HuH-7 (cell line): ENCODE data around the gene CTTNBP2NL.
"Not testable (repeated sequence)": the region's sequence is repeated elsewhere in the genome, so short reads cannot be mapped to it uniquely, and the experiment has no call there.

Source experiments
- DNase-seq: peaks from one replicate; pipeline ENCODE4 v3.0.0; 2011; ENCODE audit warnings: low spot score

CTTNBP2NL gene

DNA sequence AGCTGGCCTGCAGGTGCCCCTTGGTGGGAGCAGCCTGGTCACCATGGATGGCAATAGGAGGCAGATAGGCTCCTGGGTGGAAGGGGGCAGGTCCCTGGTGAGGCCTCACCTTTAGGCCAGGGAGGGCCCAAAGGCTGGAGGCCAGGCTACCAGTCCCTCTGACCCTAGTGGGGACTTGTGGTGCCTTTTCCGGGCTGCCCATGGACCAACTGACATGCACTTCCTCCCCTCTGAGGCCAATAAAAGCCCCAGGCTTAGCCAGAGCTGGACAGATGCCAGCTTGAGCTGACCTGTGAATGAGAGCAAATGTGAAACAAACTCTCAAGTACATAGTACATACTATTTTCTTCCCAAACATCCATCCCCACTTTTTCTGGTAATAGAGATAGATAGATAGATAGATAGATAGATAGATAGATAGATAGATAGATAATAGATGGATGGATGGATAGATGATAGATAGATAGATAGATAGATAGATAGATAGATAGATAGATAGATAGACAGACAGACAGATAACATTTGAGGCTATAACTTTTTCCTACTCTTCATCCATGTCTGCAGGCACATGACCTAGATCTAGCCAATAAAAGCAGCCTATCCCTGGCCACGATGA, 9.2 kb upstream of the CTTNBP2NL start:
- DNase-seq, result no peak

DNA sequence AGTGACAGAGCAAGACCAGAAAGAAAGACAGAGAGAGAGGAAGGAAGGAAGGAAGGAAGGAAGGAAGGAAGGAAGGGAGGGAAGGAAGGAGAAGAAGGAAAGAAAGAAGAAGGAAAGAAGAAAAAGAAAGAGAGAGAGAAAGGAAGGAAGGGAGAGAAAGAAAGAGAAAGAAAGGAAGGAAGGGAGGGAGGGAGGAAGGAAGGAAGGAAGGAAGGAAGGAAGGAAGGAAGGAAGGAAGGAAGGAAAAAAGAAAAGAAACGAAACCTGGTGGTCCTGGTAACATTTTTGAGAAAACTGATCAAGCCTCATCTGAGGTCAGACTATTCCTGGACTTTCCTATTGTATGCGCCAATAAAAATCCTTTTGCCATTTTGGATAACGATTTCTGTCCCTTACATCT, 8.2 kb upstream of the CTTNBP2NL start:
- no peak for DNase-seq

DNA sequence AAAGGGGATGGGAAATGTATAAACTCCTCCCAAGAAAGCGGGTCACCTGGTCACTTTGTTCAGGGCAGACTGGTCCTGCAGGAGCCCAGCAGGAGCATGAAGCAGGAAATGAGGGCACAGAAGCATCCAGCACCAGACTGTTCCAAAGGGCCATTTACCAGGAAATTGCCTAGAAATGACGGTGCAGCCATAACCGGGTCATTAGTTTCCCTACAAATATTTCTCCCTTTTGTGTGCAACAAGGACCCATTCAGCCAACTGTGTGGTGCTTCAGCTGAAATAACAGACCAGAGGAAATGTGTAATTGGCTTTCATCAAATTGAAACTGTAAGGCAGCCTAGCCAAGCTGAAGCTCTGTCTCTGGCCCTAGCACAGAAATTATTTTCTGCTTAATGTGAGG, 7.6 kb upstream of the CTTNBP2NL start:
- no peak for DNase-seq

DNA sequence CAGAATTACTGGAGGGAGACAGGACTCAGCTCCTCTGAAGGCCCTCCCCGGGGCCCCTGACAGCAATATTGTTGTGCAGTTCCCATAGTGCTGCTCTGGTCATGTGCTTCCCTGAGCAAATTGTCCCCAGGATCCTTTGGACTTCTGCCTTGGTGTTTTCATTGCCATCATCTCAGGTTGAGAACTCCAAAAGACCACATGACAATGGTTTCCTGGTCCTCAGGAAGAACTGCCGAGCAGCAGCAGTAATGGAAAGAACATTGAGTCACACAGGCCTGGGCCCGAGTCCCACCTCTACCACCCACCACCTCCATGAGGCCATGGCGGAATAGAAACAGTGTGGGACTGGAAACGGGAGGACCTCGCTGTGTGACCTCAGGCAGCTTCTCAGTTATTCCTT, 6.3 kb upstream of the CTTNBP2NL start:
- DNase-seq, result no peak

DNA sequence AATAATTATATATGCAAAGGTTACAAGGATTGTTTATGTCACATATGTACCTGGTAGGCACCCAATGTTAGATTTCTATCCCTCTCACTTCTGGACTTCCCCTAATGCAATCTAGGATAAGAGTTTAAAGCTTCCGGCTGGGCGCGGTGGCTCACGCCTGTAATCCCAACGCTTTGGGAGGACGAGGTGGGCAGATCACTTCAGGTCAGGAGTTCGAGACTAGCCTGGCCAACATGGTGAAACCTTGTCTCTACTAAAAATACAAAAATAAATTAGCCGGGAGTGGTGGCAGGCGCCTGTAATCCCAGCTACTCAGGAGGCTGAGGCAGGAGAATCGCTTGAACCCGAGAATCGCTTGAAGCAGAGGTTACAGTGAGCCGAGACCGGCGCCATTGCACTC, 5.7 kb upstream of the CTTNBP2NL start:
- not testable (repeated sequence) for DNase-seq

DNA sequence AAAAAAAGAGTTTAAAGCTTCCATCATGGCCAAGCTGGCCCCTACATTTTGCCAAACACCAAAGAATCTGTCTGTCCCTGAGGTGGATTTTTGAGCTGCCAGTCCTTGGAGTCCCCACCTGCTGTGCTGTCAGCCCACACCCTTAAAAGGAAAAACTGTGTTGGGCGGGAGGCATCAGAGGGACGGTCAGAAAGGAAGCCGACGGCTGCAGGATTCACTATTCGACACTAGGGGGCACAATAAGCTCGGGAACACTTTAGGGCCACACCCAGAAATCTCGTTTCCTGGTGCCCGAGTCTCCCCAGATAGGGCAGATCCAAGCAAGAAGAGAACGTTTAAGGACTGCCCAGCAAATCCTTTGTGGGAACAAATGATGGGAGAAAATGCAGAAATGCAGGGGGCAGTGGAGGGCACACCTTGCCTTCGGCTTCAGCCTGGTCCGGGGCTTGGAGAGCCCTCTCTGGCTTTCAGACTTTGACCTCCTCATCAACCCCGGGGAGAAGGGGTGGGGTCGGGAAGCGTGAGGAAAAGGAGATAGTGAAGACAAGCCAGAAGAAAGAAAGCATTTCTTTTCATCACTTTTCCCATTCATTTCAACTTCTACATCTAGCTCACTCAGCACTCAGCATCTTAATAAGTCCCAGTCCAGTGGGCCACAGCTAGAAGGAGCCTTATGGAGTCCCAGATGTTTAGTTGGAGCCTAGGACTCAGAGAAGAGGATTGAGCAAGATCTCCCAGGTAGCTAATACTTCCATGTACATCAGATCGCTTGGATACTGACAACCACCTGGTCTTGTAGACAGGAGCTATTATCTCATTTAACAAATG, 5.0 kb upstream of the CTTNBP2NL start:
- peak; percentile 80 for DNase-seq

DNA sequence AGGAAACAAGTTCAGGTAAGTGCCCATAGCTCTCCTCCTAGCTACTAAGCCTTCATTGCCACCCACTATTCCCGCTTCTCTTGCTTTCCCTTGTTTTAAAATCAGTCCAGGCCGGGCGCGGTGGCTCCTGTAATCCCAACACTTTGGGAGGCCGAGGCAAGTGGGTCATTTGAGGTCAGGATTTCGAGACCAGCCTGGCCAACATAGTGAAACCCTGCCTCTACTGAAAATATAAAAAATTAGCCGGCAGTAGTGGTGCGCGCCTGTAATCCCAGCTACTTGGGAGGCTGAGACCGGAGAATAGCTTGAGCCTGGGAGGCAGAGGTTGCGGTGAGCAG, 4.4 kb upstream of the CTTNBP2NL start:
- DNase-seq, result no peak

DNA sequence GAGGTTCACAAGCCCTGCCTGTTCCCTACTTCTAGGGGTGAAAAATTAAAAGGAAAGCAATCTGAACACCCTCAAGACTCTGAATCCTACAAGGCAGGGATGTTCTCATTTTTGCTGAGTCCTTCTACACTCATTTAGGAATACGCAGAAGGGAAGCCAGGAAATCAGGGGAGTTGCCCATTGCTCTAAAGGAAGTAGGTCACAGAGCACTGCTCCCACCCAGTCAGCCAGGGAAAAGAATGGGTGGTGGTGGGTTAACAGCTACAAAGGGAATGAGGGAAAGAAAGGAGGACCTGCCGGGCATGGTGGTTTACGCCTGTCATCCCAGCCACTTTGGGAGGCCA, 2.4 kb upstream of the CTTNBP2NL start:
- DNase-seq, result no peak

DNA sequence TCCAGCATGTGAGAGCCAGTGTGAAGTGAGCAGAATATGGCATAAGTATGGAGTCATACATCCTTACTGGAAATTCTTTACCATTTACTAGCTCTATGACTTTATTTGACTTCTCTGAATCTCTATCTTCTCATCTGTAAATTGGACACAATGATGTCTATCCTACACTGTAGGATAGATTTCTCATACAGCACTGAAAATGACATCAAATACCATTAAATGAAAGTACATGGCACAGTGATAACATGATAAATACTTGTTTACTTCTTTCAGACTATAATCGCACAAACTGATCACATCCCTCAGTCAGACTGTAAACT, 1.3 kb upstream of the CTTNBP2NL start:
- DNase-seq, result no peak

DNA sequence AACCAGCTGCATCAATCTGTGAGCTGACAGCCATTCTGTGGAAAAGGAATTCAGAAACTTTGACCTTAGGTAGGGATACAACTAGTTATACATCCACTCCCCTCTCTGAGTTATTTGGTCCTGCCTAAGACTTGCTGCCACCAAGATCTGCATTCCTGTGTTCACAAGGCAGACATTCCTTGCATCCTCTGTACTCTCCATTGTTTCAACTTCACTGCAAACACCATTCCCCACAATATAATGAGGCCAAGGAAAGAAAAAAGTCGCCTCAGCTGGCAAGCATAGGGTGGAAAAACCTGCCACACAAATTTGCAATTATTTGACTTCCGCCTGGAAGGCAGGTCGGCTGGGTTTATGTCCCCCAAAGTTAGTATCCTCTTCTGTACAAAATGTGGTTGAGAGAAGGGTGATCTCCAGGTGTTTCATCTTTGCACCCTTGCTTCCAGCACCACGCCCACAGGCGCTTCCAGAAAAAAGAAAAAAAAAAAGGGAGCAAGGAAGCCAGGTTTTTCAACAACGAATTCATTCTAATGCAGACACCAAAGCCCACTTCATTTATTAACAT, 676 bp upstream of the CTTNBP2NL start:
- no peak for DNase-seq

DNA sequence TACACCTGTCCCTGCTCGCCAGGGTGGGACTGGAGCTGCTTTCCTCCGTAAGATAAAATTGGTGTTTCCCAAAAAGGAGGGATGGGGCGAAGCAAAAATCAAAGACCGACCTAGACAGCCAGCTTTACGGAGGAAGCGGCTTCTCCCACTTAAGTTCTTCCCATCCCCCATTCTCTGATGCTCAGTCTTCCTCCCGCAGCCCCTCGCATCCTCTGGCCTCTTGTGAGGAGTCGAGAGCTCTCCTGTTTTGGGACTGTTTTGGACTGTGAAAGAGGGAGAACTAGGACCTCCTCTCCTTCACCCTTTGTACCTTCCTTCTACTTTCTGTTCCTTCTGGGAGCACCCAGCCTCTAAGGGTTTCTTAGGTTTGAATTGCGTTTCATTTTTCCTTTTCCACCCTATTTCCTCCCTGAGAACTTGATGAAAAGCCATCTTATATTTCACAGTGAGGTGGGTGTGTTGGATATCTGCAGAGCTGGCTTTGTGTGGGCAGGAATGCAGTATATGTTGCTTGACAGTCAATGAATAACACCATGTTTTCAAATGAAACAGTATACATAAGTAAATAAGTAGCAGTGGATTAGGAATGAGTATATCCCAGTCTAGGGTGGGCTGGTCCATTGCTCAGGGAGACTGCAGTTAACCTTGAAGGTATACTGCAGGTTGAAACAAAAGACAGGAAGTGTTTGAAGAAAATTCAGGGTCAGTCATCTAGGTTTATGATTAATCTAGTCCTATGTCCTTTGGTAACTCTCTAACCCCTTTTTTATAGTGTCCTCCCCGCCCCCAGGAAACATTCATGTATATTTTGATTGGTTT, 848 bp downstream of the CTTNBP2NL start:
- DNase-seq, result no peak

DNA sequence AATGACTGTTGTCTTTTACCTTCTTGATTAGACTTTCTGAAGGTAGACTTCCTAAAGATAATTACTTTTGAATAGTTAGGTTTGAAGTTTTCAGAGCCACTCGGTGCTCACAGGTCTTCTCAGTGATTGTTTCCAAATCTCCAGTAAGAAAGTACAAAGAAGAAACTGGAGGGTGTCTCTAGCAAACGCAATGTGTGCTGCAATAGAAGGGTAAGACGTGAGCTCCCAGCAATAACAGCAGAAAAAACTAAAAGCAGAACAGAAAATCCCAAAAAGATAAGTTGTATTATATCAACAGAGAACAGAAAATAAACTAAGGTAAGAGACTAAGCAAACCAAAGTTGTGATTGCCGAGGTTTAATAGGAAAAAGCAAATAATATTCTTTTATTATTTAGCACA, 1.8 kb downstream of the CTTNBP2NL start:
- no peak for DNase-seq

DNA sequence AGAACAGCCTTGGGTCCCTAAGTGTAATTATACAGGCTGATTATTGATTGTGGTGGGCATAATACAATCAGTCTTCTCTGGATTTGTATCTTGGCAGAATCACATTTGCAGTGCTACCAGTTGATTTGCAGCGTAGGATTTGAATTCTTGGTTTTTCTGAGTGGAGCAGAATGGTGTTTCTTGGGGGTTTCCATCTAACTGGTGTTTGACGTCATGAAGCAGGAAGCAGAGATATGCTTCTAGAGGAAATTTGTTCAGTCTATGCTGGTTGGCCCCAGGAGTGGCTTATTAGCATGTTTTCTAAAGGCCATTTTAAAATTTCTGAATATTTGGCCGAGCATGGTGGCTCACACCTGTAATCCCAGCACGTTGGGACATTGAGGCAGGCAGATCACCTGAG, 3.4 kb downstream of the CTTNBP2NL start:
- no peak for DNase-seq

DNA sequence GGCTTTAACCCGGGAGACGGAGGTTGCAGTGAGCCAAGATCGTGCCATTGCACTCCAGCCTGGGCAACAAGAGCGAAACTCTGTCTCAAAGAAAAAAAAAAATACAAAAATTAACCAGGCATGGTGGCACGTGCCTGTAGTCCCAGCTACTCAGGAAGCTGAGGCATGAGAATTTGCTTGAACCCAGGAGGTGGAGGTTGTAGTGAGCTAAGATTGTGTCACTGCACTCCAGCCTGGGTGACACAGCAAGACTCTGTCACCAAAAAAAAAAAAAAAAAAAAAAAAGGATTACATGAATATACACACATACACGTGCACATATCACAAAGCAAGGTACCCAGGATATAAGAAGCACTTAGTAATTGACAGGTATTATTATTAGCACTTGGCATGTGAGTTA, 4.7 kb downstream of the CTTNBP2NL start:
- DNase-seq, result not testable (repeated sequence)

DNA sequence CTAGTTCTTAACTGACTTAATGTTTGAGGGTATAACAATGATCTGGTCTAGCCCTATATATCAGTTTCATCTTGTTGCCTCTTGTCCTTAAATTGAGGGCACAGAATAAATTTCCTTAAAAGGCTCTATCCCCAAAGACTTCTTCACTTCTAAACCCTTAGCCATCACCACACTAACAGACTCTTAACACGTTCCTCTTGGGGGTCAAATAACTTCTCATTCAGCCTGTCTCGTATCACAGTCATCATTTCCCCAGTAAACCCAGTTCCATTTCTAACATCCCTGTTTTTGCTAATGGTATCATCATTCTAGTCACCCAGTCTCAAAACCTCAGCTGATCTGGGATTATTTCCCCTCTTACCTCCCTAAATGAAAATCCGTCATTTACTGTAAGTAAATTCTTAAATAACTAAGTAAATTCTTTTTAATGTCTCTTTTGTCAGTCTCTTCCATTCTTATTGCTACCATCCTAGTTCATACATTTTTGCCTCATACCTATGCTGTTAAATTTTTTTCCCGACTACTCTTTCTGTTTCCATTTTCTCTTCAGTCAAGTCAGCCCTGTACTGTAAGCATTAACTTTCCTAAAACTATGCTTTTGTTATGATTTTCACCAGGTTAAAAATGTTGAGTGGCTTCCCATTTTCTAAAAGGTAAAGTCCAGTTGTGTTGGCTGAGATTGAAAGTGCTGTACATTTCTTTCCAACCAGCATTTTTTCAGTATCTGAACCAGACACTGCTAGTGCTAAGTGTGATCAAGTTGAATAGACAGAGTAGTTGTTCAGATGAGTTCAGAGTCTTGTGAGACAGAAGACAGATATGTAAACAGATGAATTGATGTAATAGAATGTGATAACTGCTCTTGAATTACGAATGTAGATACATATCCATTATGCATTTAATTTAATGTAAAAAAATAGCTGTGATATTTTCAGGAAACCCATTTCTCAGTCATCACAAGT, 6.9 kb downstream of the CTTNBP2NL start:
- DNase-seq, result no peak

DNA sequence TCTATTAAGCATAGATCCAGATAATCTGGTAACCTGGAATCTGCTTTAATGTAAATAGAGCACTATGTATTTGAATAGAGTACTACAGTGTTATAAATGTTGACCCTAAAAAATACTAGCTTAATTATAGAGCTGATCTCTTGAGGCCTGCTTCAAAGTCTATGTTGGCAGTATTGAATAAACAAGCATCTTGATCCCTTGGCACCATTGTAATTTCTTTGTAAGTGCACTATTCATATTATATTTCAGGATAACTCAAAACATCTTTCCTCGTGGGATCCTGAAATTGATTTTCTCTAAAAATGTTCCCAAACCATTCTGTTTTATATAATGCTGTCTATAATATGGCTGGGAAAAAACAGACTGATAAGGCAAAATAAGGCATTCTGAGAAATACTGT, 10.8 kb downstream of the CTTNBP2NL start:
- no peak for DNase-seq

DNA sequence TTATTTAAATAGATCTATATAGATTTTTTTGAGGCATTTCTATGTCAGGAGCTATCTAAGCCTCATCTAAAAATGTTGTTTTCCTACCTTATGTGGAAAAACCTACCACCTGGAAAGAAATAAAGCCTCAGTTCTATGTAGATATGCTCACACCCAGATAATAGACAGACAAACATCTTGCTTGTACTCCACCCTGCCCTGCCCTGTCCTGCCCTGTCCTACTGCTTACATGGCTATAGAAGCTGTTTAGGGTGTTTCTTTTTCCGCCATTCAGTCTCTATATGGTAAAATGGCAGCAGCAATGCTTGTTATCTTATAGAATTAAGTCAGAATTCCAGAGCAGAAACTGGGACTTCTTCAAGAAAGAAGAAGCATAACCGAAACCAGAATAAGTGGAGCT, 13.4 kb downstream of the CTTNBP2NL start:
- DNase-seq, result no peak

DNA sequence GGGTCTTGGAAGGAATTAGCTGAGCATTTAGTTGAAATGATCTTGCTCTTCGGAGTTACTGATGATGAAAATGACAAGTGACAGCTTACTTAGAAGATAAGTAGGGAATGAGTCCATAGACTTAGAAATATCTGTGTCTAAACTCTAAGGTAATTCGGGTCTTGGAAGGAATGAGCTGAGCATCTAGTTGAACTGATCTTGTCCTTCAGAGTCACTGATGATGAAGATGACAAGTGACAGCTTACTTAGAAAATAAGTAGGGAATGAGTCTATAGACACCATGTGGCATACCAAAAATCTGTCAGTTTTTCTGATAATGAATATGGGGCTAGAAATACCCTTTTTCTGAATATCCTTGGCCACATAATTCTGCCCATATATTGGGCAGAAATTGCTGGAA, 14.7 kb downstream of the CTTNBP2NL start:
- DNase-seq, result no peak

DNA sequence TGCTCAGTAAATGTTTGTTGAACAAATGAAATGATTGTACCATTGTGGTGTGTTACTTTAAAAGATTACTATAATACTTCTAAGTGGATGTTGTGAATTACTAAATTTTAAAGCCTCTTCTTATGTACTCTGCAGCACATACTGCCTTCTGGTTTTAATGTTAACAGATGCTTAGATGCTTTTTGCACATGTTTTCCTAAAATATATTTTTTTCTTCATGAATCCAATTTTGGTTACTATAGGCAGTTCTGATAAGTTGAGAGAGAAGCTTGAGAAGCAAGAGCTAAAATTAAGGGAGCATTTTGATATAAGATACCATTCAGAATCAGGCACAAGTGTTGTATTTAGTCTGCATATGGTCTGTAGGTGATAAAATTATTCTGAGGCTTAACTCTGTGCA, 21.3 kb downstream of the CTTNBP2NL start:
- no peak for DNase-seq

DNA sequence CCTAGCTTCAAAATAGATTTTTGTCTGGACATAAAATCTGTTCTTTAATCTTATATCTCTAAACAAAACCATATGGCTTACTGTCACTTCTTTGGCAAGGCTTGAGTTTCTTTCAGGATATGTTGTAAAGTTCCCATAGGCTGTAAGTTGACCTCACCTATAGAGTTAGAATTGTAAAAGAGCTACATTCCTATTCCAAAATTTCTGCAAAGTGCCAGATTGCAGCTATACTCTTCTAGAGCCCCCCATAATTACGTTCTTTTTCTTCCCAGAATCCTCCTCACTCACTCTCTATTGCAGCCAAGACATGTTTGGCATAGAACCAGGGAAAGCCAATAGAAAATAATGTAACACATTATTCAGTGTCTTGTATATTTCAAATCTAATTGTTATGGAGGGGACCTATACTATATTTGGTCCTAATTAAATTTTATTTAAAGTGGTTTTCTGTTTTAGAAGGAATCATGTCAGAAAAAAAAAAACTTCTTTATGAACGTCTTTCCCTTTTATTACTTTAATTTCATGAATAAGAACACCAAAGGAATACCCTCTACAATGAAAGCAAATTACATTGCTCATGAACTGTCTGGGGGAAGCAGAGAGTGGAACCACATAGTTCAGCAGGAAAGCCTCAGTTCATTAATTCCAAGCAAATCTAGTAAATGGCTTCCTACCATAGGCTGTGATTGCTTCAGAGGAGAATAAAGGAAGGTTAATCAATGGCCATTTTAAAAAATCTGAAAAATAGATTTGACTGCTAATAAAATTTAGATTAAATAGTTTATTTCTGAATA, 22.3 kb downstream of the CTTNBP2NL start:
- no peak for DNase-seq

DNA sequence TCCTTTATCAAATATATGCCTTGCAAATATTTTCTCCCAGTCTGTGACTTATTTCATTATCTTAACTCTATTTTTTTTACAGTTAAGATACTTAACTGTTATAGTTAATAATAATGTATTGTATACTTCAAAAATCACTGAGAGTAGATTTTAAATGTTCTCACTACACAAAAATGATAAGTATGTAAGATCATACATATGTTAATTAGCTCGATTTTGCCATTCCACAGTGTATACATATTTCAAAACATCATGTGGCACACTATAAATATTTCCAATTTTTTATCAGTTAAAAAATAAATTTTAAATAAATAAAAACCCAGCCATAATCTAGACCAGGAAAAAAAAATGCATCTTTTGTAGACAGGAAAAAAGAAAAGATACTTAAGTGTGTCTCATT, 27.2 kb downstream of the CTTNBP2NL start:
- DNase-seq, result no peak
